NAMALWA (cell line): ENCODE data around the gene CACNG8.
"Not testable (repeated sequence)": the region's sequence is repeated elsewhere in the genome, so short reads cannot be mapped to it uniquely, and the experiment has no call there.

Experiments used
- DNase-seq: peaks from one replicate; pipeline ENCODE4 v3.0.0-alpha.2; 2015; ENCODE audit warnings: low spot score

Gene CACNG8

GRCh38 chr19:53962887-53963431 lies at the start of gene CACNG8:
TSS of gene CACNG8 (plus strand) at chr19:53962937.
- no peak for DNase-seq

GRCh38 chr19:53915000-53915399 lies 47.7 kb upstream of the CACNG8 start:
- peak; percentile 34 for DNase-seq

- DNase-seq, result peak; percentile 78
These were observed 46.7 kb upstream of the CACNG8 start for GRCh38 chr19:53916004-53916403.

- no peak for DNase-seq
These were observed 45.4 kb upstream of the CACNG8 start for GRCh38 chr19:53917356-53917755.

- DNase-seq, result peak; percentile 59
These were observed 35.0 kb upstream of the CACNG8 start for GRCh38 chr19:53927739-53928138.

- no peak for DNase-seq
These were observed 26.7 kb upstream of the CACNG8 start for GRCh38 chr19:53936029-53936428.

GRCh38 chr19:53942001-53942786 lies 20.5 kb upstream of the CACNG8 start:
- DNase-seq, result peak; percentile 62

GRCh38 chr19:53944416-53944815 lies 18.3 kb upstream of the CACNG8 start:
- no peak for DNase-seq

- no peak for DNase-seq
These were observed 17.8 kb upstream of the CACNG8 start for GRCh38 chr19:53944933-53945332.

- DNase-seq, result no peak
These were observed 17.3 kb upstream of the CACNG8 start for GRCh38 chr19:53945441-53945840.

- DNase-seq, result no peak
These were observed 16.7 kb upstream of the CACNG8 start for GRCh38 chr19:53945998-53946397.

- peak; percentile 24 for DNase-seq
These were observed 15.1 kb upstream of the CACNG8 start for GRCh38 chr19:53947624-53948023.

GRCh38 chr19:53948611-53949010 lies 14.1 kb upstream of the CACNG8 start:
- not testable (repeated sequence) for DNase-seq

GRCh38 chr19:53951436-53951835 lies 11.3 kb upstream of the CACNG8 start:
- no peak for DNase-seq

GRCh38 chr19:53951947-53952346 lies 10.8 kb upstream of the CACNG8 start:
- DNase-seq, result no peak

- no peak for DNase-seq
These were observed 9.4 kb upstream of the CACNG8 start for GRCh38 chr19:53953383-53953782.

GRCh38 chr19:53957448-53958167 lies 5.1 kb upstream of the CACNG8 start:
- no peak for DNase-seq

GRCh38 chr19:53958168-53958571 lies 4.6 kb upstream of the CACNG8 start:
- no peak for DNase-seq

- DNase-seq, result no peak
These were observed 3.6 kb upstream of the CACNG8 start for GRCh38 chr19:53958823-53959757.

GRCh38 chr19:53960187-53960586 lies 2.5 kb upstream of the CACNG8 start:
- no peak for DNase-seq

- DNase-seq, result no peak
These were observed 1.9 kb upstream of the CACNG8 start for GRCh38 chr19:53960886-53961285.
